ENCODE measurements around the gene TNPO3. TPM values are rescaled to one million over a fixed set of nuclear protein-coding genes. Genes with fewer than 3 reads are reported as not detected.
A peak's percentile ranks its signal among the peaks of the same experiment; 100 is the strongest.

The TNPO3 gene
- 70.7 and 71.1 TPM in 2 replicates for total RNA-seq (2014; rRNA removed)
- 38.3 TPM for polyA plus RNA-seq (2012)

DNA sequence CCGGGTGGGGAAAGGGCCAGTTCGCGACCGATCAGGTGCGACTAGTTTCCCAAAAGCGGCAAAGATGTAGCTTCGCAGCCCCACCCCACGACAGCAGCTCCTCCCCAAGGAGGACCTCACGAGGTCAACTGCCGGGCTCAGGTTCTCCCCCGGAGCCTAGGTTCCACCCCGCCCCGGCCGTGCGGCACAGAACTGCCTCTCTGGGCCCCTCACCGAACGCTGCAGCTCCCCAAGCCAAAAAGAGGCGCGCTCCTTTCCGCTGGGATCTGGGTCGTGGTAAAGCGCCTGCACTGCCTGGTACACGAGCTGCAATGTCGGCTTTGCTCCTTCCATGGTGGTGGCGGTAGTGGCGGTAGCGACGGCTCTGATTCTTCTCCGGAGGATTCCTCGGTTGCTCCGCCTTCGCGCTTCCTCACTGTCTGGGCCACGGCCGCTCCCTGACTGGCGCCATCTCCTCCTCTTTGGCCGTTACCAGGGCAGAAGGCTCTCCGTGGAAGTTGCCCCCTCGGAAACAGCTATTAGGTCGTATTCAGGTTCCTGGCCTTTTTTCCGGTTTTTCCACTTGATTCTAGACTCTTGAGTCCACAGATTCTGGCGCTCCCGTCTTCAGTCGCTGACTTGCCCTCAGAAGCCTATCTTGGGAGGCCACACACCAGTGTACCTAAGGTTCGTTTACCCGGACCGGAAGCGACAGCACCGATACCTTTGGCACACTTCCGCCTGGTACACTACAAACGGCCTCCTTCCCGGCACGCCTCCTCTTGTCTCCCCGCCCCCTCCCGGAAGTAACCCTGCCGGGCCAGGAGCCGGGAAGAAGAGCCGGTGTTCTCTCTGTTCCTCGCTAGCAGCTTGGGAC is at the start of gene TNPO3:
Gene TNPO3 (minus strand): TSS at position 674 of the 856 bp plus-strand sequence. CDS start 341 bp downstream, at position 333.
- DNase-seq (ENCODE audit: low read depth): peak; percentile 91

DNA sequence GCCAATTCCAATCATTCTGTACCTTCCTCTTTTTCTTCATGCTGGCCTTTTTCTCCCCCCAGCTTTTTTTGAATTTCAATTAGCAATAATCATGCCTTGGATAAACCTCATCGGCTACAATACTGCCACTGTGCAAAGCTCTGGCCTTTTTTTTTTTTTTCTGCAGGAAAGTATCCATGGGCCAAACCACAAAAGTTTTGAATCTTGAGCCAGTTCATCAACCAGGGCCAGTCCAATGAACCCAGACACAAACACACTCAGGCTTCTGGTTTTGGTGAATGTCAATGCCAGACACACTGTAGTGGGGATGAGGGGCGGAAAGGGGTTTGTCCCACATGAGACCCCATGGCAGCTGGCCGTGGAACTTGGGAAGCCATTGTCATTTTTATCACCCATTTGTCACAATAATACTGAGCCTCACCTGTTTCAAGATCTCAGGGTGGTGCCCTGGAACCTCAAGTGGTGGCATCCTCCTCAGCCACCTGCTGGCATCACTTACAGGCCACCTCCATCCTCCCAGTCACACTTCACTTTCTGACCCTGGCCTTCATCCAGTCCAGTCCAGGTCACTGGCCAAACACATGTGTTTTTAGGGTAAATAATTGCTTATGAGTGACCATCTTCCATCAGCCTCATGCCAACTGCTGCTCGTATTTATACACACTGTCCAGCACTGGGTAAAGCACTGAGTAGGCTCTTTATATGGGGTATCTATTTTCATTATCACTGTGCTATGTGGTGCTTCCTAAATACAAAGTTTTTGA is 48.8 kb upstream of the TNPO3 start:
- DNase-seq (ENCODE audit: low read depth): no peak

DNA sequence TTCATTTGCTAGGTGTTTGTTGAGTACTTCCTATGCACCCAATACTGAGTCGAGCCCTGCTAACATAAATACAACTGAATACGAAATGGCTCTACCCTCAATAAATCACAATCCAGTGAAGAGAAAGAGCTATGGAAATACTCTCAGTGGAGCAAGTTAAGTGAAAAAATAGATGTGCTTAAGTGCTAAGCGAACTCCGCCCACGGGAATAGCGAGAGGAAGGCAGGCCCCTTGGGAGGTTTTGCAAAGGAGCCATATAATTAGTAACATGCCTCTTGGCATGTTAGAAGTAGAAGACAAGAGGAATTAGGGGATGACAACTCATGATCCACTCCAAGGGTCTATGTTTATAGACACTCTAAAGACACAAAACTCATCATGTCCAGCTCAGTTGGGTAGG is 46.8 kb upstream of the TNPO3 start:
- no peak for DNase-seq (ENCODE audit: low read depth)

GRCh38 chr7:129100827-129101166 is 45.9 kb upstream of the TNPO3 start:
- DNase-seq (ENCODE audit: low read depth): no peak

- no peak for DNase-seq (ENCODE audit: low read depth)
These were observed 43.6 kb upstream of the TNPO3 start for GRCh38 chr7:129098409-129099084.

DNA sequence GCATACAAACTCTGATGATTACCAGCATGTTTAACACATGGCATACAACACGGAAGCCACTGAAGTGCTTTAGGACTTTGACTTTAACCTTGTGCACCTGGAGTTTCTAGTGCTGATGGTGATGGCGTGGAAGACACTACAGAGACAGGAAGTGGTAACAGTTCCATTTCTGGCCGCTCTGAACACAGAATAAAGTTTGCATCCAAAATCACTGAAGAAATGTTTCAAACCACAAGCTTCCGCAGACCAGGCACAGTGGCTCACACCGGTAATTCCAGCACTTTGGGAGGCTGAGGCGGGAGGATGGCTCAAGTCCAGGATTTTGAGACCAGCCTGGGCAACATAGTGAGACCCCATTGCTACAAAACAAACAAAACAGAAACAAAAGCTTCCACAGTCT is 40.3 kb upstream of the TNPO3 start:
- no peak for DNase-seq (ENCODE audit: low read depth)

DNA sequence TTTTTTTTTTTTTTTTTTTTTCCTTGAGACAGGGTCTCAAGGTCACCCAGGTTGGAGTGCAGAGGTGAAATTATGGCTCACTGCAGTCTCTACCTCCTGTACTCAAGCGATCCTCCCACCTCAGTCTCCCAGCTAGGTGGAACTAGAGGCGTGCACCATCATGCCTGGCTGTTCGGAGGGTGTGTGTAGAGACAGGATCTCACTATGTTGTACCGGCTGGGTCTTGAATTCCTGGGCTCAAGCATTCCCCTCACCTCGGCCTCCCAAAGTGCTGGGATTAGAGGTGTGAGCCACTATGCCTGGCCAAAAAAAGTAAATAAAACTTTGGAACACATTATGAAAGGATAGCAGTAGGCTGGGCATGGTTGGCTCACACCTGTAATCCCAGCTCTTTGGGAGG is 39.6 kb upstream of the TNPO3 start:
- DNase-seq (ENCODE audit: low read depth): no peak

- no peak for DNase-seq (ENCODE audit: low read depth)
These were observed 39.1 kb upstream of the TNPO3 start for GRCh38 chr7:129093867-129094456.

- peak; percentile 56 for DNase-seq (ENCODE audit: low read depth)
These were observed 36.6 kb upstream of the TNPO3 start for GRCh38 chr7:129091484-129092002.

DNA sequence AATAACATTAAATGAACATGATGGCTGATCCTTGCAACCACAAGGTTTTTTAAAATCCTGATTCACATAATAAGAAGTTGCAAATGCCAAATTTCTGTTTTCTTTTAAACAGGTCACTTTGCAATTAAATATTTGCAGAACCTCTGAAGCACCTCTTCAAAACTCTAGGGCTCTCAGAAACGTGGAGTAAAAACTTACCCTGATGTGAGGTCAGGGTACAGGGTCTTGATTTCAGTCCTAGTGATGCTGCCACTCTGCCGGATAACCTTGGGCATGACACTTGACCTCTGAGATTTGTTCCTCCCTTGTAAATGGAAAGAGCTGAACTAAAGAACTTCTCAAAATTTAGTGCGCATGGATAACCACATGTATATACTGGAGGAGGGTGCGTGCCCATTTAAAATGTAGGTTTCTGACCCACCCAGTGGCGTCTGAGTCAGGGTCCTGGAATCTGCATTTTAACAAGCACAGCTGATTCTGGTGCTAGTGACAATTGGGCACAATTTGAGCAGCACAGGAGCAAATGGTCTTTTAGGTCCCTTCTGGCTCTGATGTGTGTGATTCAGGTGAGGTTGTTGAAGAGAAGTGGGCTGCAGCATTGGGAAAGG is 35.5 kb upstream of the TNPO3 start:
- DNase-seq (ENCODE audit: low read depth): no peak

GRCh38 chr7:129089521-129090212 is 34.8 kb upstream of the TNPO3 start:
- peak; percentile 18 for DNase-seq (ENCODE audit: low read depth)

DNA sequence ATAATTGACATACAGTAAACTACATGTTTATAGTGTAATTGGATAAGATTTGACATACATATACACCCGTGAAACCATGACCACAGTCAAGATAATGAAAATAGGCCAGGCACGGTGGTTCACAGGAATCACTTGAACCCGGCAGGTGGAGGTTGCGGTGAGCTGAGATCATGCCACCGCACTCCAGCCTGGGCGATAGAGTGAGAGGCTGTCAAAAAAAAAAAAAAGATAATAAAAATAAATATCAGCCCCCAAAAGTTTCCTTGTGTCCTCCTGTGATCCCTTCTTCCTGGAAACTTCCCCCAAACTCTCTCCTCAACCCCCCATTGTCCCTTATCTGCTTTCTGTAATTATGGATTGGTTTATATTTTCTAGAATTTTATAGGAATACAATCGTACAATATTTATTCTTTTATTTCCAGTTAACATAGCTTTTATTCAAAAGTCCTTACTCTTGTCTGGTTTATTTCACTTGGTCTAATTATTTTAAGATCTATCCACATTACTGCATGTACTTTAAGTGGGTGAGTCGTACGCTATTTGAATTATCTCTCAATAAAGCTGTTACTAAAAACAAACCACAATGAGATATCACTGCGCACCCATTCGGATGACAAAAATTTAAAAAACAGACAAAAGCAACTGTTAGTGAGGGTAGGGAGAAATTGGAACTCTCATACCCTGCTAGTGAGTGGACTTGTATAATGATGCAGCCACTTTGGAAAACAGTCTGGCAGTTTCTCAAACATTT is 30.1 kb upstream of the TNPO3 start:
- DNase-seq (ENCODE audit: low read depth): no peak

GRCh38 chr7:129083525-129083924 is 28.6 kb upstream of the TNPO3 start:
- DNase-seq (ENCODE audit: low read depth): peak; percentile 37

DNA sequence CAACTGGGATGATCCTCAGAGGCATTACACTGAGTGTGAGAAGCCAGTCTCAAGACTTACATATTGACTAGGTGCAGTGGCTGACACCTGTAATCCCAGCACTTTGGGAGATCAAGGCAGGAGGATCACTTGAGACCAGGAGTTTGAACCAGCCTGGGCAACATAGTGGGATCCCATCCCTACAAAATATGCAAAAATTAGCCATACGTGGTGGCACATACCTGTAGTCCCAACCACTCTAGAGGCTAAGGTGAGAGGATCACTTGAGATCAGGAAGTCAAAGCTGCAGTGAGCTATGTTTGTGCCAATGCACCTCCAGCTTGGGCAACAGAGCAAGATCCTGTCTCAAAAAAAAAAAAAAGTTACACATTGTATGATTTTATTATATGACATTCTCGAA is 23.5 kb upstream of the TNPO3 start:
- no peak for DNase-seq (ENCODE audit: low read depth)

DNA sequence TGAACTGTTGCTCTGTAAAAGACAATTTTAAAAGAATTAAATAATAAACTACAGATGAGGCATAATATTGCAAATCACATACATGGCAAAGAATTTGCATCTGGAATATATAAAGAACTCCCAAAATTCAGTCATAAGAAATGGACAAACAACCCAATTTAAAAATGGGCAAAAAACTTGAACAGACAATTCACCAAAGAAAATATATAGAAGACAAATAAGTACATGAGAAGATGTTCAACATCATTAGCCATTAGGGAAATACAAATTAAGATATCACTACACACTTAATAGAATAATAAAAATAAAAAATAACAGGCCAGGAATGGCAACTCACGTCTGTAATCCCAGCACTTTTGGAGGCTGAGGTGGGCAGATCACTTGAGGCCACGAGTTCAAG is 22.0 kb upstream of the TNPO3 start:
- no peak for DNase-seq (ENCODE audit: low read depth)

DNA sequence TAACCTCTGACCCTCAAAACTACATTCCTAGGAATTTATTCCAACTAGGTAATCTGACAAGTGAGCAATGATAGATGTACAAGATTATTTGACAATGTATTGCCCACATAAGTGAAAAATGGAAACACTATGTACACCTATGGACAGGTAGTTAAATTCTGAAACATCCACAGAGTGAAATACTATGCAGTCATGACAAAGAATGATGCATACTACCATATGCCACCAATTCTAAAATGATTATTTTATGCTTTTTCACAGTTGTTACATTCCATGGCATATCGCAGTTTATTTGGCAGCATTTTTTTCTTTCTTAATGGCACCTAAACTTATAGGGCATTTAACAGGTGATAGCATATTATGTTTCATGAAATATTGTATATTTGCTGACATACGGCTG is 20.1 kb upstream of the TNPO3 start:
- no peak for DNase-seq (ENCODE audit: low read depth)

GRCh38 chr7:129074361-129074871 is 19.5 kb upstream of the TNPO3 start:
- no peak for DNase-seq (ENCODE audit: low read depth)

- DNase-seq (ENCODE audit: low read depth): no peak
These were observed 18.8 kb upstream of the TNPO3 start for GRCh38 chr7:129073738-129074137.

DNA sequence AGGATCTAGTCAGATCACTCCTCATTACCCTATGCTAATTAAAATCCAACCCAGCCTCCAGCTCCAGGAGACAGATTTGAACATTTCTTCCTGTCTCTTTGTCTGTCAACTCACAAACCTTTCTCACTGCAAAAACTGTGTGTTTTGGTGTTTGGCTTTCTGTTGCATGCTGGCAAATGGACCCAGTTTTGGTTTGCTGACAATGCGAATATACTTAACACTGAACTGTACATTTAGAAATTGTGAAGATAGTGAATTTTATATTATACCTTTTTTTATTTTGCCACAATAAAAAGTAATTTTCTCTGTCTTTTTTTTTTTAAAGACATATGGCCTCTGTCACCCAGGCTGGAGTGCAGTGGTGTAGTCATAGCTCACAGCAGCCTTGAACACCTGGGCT is 18.3 kb upstream of the TNPO3 start:
- no peak for DNase-seq (ENCODE audit: low read depth)

All from LHCN-M2 (cell line).